Left cardiac atrium (tissue), 4 donors: ENCODE results near the gene CTLA4. TPM values are rescaled to one million over a fixed set of nuclear protein-coding genes. Genes with fewer than 3 reads are reported as not detected.
A peak's percentile ranks its signal among the peaks of the same experiment; 100 is the strongest.

Experiments used
- ATAC-seq, 2 donors: fragments of 200-7000 bp; cut with Tn5 transposase; one replicate each; pipeline ENCODE4 v1.9.1; 2020; ENCODE audit warnings: mild to moderate bottlenecking in 2 of 2, moderate library complexity in 2 of 2
- DNase-seq: peaks from one replicate; pipeline ENCODE4 v3.0.0-alpha.2; 2020
- intact Hi-C, 2 donors: fragments of 100-400 bp; cut with DNase I; formaldehyde crosslinking; loops; one replicate each; pipeline versions ENCODE4 v1.14.1 to v1.15.1; 2022 to 2023
- total RNA-seq, 2 donors: library from RNA; stranded (reverse); fragmentation: NEBNext Ultra II Directional; extraction: Animal tissue kit (Norgen Biotek cat#: 25700); gene quantifications; one replicate each; pipeline ENCODE4 v1.2.1, GENCODE V29; 2021
- donor health status: DM: no; HTN: yes; CAD: no.
- donor health status: DM: no; HTN: yes; CAD: no; lungs with severe emphysema.
- donor health status: DM: yes; HTN: yes; CAD: no.
- donor health status: Dilated cardiomyopathy.

The CTLA4 gene
- total RNA-seq, 2 donors from 2014 or later = 0.34 TPM; not detected in 1

- intact Hi-C loops = loop anchor here in 1 of 2 donors (10.0 kb wide), 1 partner anchor 429 kb away; no protein-coding TSS in a partner anchor
- DNase-seq (no peak), ATAC-seq (no peak)
Observed at GRCh38 chr2:203913947-203914346, 46.4 kb downstream of the CTLA4 start.

GRCh38 chr2:203914546-203915182, 47.1 kb downstream of the CTLA4 start:
- no peak for DNase-seq
- no peak for ATAC-seq
- intact Hi-C loops = loop anchor here in 1 of 2 donors (10.0 kb wide), 1 partner anchor 430 kb away; no protein-coding TSS in a partner anchor

- intact Hi-C loops = loop anchor here in 1 of 2 donors (10.0 kb wide), 1 partner anchor 430 kb away; no protein-coding TSS in a partner anchor
- no peak for DNase-seq
Observed at GRCh38 chr2:203915256-203915655, 47.7 kb downstream of the CTLA4 start.

GRCh38 chr2:203916756-203917155, 49.2 kb downstream of the CTLA4 start:
- intact Hi-C loops = loop anchor here in 1 of 2 donors (10.0 kb wide), 1 partner anchor 432 kb away; no protein-coding TSS in a partner anchor
- ATAC-seq (no peak), DNase-seq (no peak)

More at GRCh38 chr2:203915256-203915655, 47.7 kb downstream of the CTLA4 start:
- peak in 1 of 2 donors; percentile 48 for ATAC-seq

- DNase-seq = no peak
- ATAC-seq = peak in 1 of 2 donors; percentile 47
- intact Hi-C loops = loop anchor here in 1 of 2 donors (10.0 kb wide), 1 partner anchor 433 kb away; no protein-coding TSS in a partner anchor
Observed at GRCh38 chr2:203918264-203918663, 50.7 kb downstream of the CTLA4 start.

GRCh38 chr2:203918839-203919238, 51.3 kb downstream of the CTLA4 start:
- ATAC-seq (peak; percentile 44 to 76), DNase-seq (no peak)
- intact Hi-C loops = loop anchor here in 1 of 2 donors (10.0 kb wide), 1 partner anchor 434 kb away; no protein-coding TSS in a partner anchor

Other genes with a start within 250 kb of the CTLA4 start
- gene CD28, start 161.1 kb upstream of the CTLA4 start, total RNA-seq = 1 to 10 TPM; 2.5 to 2.9 TPM
- under 1 TPM in 1 of 2 donors, not detected in 1; 0.09 TPM for gene ICOS, start 69.0 kb downstream of the CTLA4 start, total RNA-seq